HCT116 (cell line): ENCODE results near the gene MS4A8.

Experiments used
- CBX3 ChIP-seq: IDR thresholded peaks from 2 replicates; pipeline ENCODE4 v1.6.1; 2012; ENCODE audit warnings: low read depth
- CTCF ChIP-seq, 3 experiments: fragments of 200-600 bp in 1 of 3; sonication (generic) in 1 of 3; IDR thresholded peaks in 2 of 3; conservative IDR thresholded peaks in 1 of 3; 2 replicates each; pipeline ENCODE4 v1.5.1; 2012 to 2017; ENCODE audit warnings: low read depth in 2 of 3, low read length in 2 of 3, antibody characterized with exemption in 1 of 3, borderline replicate concordance in 1 of 3, control low read depth in 1 of 3, mild to moderate bottlenecking in 1 of 3, mixed read lengths in 1 of 3, mixed run types in 1 of 3, moderate library complexity in 1 of 3; ENCODE audit not compliant: insufficient read depth in 1 of 3
- EGR1 ChIP-seq: IDR thresholded peaks from 2 replicates; pipeline ENCODE4 v1.6.1; 2012; ENCODE audit warnings: low read depth
- ELF1 ChIP-seq: IDR thresholded peaks from 2 replicates; pipeline ENCODE4 v1.6.1; 2012; ENCODE audit warnings: low read depth, borderline replicate concordance
- EZH2 ChIP-seq: fragments of 200-600 bp; sonication (generic); IDR thresholded peaks from 2 replicates; pipeline ENCODE4 v1.6.1; 2017; ENCODE audit warnings: antibody characterized with exemption, mixed run types
- EZH2phosphoT487 ChIP-seq: fragments of 200-600 bp; IDR thresholded peaks from 2 replicates; pipeline ENCODE4 v1.6.1; 2018; ENCODE audit warnings: antibody characterized with exemption, borderline replicate concordance
- POLR2A ChIP-seq: IDR thresholded peaks from 2 replicates; pipeline ENCODE4 v1.7.0; 2011; ENCODE audit warnings: borderline replicate concordance; ENCODE audit not compliant: insufficient read depth, insufficient read length; ENCODE audit errors: extremely low read depth
- POLR2AphosphoS5 ChIP-seq: IDR thresholded peaks from 2 replicates; pipeline ENCODE4 v1.6.1; 2011; ENCODE audit warnings: mild to moderate bottlenecking, low read depth, low read length, moderate library complexity
- REST ChIP-seq: IDR thresholded peaks from 2 replicates; pipeline ENCODE4 v1.6.1; 2012; ENCODE audit warnings: low read depth
- YY1 ChIP-seq: IDR thresholded peaks from 2 replicates; pipeline ENCODE4 v1.6.1; 2011; ENCODE audit warnings: low read length, low read depth, moderate library complexity, mild to moderate bottlenecking; ENCODE audit not compliant: insufficient replicate concordance; ENCODE audit errors: extremely low read depth
- ZNF274 ChIP-seq: fragments of 200-500 bp; sonication (Bioruptor generic); IDR thresholded peaks from 2 replicates; pipeline ENCODE4 v1.6.1; 2014; ENCODE audit warnings: mild to moderate bottlenecking, low read depth, low read length, inconsistent platforms
- TF ChIP-seq, protein P1 (sequence below): IDR thresholded peaks from 2 replicates; pipeline ENCODE4 v1.6.1; 2012
- TF ChIP-seq, protein P2 (sequence below): IDR thresholded peaks from 2 replicates; pipeline ENCODE4 v1.6.1; 2011; ENCODE audit warnings: mild to moderate bottlenecking, low read length, moderate library complexity; ENCODE audit not compliant: insufficient replicate concordance; ENCODE audit errors: extremely low read depth

- TF ChIP-seq, protein P1, sequence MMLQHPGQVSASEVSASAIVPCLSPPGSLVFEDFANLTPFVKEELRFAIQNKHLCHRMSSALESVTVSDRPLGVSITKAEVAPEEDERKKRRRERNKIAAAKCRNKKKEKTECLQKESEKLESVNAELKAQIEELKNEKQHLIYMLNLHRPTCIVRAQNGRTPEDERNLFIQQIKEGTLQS, result no peak
- peak in 1 of 3 experiments; percentile 15; a peak in 1 of 6 replicates for TF ChIP-seq CTCF (IDR thresholded peaks at IDR 0.05 in 2 of 3, conservative IDR thresholded peaks at IDR 0.05 in 1 of 3; ENCODE audit: borderline replicate concordance in 1 of 3, insufficient read depth in 1 of 3, low read depth in 2 of 3, low read length in 2 of 3)
- TF ChIP-seq EZH2, result no peak
- no peak for TF ChIP-seq ZNF274
- TF ChIP-seq REST, result no peak
- TF ChIP-seq ELF1, result no peak
- TF ChIP-seq EGR1, result no peak
- no peak for TF ChIP-seq POLR2A
- TF ChIP-seq, protein P2, sequence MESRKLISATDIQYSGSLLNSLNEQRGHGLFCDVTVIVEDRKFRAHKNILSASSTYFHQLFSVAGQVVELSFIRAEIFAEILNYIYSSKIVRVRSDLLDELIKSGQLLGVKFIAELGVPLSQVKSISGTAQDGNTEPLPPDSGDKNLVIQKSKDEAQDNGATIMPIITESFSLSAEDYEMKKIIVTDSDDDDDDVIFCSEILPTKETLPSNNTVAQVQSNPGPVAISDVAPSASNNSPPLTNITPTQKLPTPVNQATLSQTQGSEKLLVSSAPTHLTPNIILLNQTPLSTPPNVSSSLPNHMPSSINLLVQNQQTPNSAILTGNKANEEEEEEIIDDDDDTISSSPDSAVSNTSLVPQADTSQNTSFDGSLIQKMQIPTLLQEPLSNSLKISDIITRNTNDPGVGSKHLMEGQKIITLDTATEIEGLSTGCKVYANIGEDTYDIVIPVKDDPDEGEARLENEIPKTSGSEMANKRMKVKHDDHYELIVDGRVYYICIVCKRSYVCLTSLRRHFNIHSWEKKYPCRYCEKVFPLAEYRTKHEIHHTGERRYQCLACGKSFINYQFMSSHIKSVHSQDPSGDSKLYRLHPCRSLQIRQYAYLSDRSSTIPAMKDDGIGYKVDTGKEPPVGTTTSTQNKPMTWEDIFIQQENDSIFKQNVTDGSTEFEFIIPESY, result no peak
- TF ChIP-seq CBX3, result no peak
- TF ChIP-seq POLR2AphosphoS5, result no peak
- no peak for TF ChIP-seq YY1
- TF ChIP-seq EZH2phosphoT487, result no peak
Observed at GRCh38 chr11:60657888-60658287, 41.5 kb upstream of the MS4A8 start.
